Measurements from ENCODE around the gene PRKRA.
"Not testable (repeated sequence)": the region's sequence is repeated elsewhere in the genome, so short reads cannot be mapped to it uniquely, and the experiment has no call there.

The PRKRA gene

GRCh38 chr2:178469219-178469849 is 18.4 kb upstream of the PRKRA start:
- no peak for DNase-seq (ENCODE audit: low read depth in 2 of 2, low spot score in 1 of 2)

GRCh38 chr2:178457390-178457886 is 6.5 kb upstream of the PRKRA start:
- DNase-seq (ENCODE audit: low read depth in 2 of 2, low spot score in 1 of 2) = no peak

GRCh38 chr2:178455947-178456346 is 5.0 kb upstream of the PRKRA start:
- no peak for DNase-seq (ENCODE audit: low read depth in 2 of 2, low spot score in 1 of 2)

GRCh38 chr2:178452870-178453269 is 1.9 kb upstream of the PRKRA start:
- DNase-seq (ENCODE audit: low read depth in 2 of 2, low spot score in 1 of 2) = no peak

- DNase-seq (ENCODE audit: low read depth in 2 of 2, low spot score in 1 of 2) = no peak
Measured at GRCh38 chr2:178452334-178452733, 1.4 kb upstream of the PRKRA start.

- no peak for DNase-seq (ENCODE audit: low read depth in 2 of 2, low spot score in 1 of 2)
Measured at GRCh38 chr2:178450524-178450773, 526 bp downstream of the PRKRA start.

- no peak for DNase-seq (ENCODE audit: low read depth in 2 of 2, low spot score in 1 of 2)
Measured at GRCh38 chr2:178449700-178450523, 1.1 kb downstream of the PRKRA start.

- DNase-seq (ENCODE audit: low read depth in 2 of 2, low spot score in 1 of 2) = no peak
Measured at GRCh38 chr2:178448968-178449661, 1.9 kb downstream of the PRKRA start.

- DNase-seq (ENCODE audit: low read depth in 2 of 2, low spot score in 1 of 2) = no peak
Measured at GRCh38 chr2:178441426-178441825, 9.5 kb downstream of the PRKRA start.

- no peak for DNase-seq (ENCODE audit: low read depth in 2 of 2, low spot score in 1 of 2)
Measured at GRCh38 chr2:178436662-178437061, 14.3 kb downstream of the PRKRA start.

- DNase-seq (ENCODE audit: low read depth in 2 of 2, low spot score in 1 of 2) = no peak
Measured at GRCh38 chr2:178429336-178429735, 21.6 kb downstream of the PRKRA start.

GRCh38 chr2:178428396-178428806 is 22.6 kb downstream of the PRKRA start:
- no peak for DNase-seq (ENCODE audit: low read depth in 2 of 2, low spot score in 1 of 2)

GRCh38 chr2:178427458-178427857 is 23.5 kb downstream of the PRKRA start:
- DNase-seq (ENCODE audit: low read depth in 2 of 2, low spot score in 1 of 2) = no peak

GRCh38 chr2:178426388-178426787 is 24.6 kb downstream of the PRKRA start:
- DNase-seq (ENCODE audit: low read depth in 2 of 2, low spot score in 1 of 2) = no peak

- DNase-seq (ENCODE audit: low read depth in 2 of 2, low spot score in 1 of 2) = no peak
Measured at GRCh38 chr2:178425255-178425827, 25.6 kb downstream of the PRKRA start.

- DNase-seq (ENCODE audit: low read depth in 2 of 2, low spot score in 1 of 2) = not testable (repeated sequence)
Measured at GRCh38 chr2:178423746-178424145, 27.2 kb downstream of the PRKRA start.

- no peak for DNase-seq (ENCODE audit: low read depth in 2 of 2, low spot score in 1 of 2)
Measured at GRCh38 chr2:178422097-178422496, 28.9 kb downstream of the PRKRA start.

GRCh38 chr2:178420463-178420999 is 30.4 kb downstream of the PRKRA start:
- no peak for DNase-seq (ENCODE audit: low read depth in 2 of 2, low spot score in 1 of 2)

- DNase-seq (ENCODE audit: low read depth in 2 of 2, low spot score in 1 of 2) = no peak
Measured at GRCh38 chr2:178419123-178419522, 31.9 kb downstream of the PRKRA start.

- DNase-seq (ENCODE audit: low read depth in 2 of 2, low spot score in 1 of 2) = no peak
Measured at GRCh38 chr2:178418426-178418825, 32.5 kb downstream of the PRKRA start.

- DNase-seq (ENCODE audit: low read depth in 2 of 2, low spot score in 1 of 2) = no peak
Measured at GRCh38 chr2:178417916-178418315, 33.1 kb downstream of the PRKRA start.

- DNase-seq (ENCODE audit: low read depth in 2 of 2, low spot score in 1 of 2) = no peak
Measured at GRCh38 chr2:178415979-178416378, 35.0 kb downstream of the PRKRA start.
